Epithelial cell of proximal tubule (primary cell): ENCODE data around the gene MRPL37. TPM values are rescaled to one million over a fixed set of nuclear protein-coding genes. Genes with fewer than 3 reads are reported as not detected.
A peak's percentile ranks its signal among the peaks of the same experiment; 100 is the strongest.
"Not testable (repeated sequence)": the region's sequence is repeated elsewhere in the genome, so short reads cannot be mapped to it uniquely, and the experiment has no call there.

Experiments used
- DNase-seq: peaks from one replicate; pipeline ENCODE4 v3.0.0-alpha.2; 2011; ENCODE audit warnings: low read depth
- H3K4me3 ChIP-seq: 2 replicates; pipeline ENCODE4 v1.5.1; 2011; ENCODE audit warnings: low read depth, mild to moderate bottlenecking, low read length
- CTCF ChIP-seq: conservative IDR thresholded peaks from 2 replicates; pipeline ENCODE4 v1.5.1; 2012; ENCODE audit warnings: low read depth, mild to moderate bottlenecking, low read length
- total RNA-seq: library from RNA; depleted of rRNA; stranded (reverse); fragments of >200 nt; gene quantifications from 2 replicates; pipeline ENCODE4 v1.2.3, GENCODE V29; 2015

The MRPL37 gene
- total RNA-seq, 1 donor from 2014 or later = 115 TPM

DNA sequence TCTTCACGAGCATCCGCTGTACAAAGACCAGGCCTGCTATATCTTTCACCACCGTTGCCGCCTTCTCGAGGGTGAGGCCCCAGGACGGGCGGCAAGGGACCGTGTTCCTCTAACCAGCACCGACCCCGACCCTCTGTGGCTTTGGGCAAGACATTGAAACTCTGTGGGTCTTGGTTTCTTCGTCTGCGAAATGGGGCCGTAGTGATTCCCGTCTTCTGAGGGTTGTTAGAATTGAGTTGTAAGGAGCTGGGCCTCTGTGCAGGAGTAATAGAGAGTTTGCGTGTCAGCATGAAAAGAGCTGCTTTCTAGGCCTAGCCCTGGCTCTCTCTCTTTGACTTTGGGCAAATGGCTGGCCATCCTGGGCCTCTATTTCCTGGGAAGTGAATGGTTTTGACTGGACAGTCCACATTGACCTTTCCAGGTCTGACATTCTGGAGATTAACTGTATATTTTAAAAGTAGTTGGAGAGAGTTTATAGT lies 591 bp downstream of the MRPL37 start:
- no peak for TF ChIP-seq CTCF
- no peak for DNase-seq
- peak overlapping the region; percentile 87 for H3K4me3 ChIP-seq

GRCh38 chr1:54204199-54204598 lies 4.2 kb downstream of the MRPL37 start:
- DNase-seq = no peak
- no peak overlapping the region for H3K4me3 ChIP-seq
- no peak for TF ChIP-seq CTCF

- H3K4me3 ChIP-seq = no peak overlapping the region
- TF ChIP-seq CTCF = no peak
- DNase-seq = no peak
Measured at GRCh38 chr1:54207287-54207686, 7.3 kb downstream of the MRPL37 start.

GRCh38 chr1:54207896-54208295 lies 7.9 kb downstream of the MRPL37 start:
- not testable (repeated sequence) for DNase-seq, H3K4me3 ChIP-seq

- no peak overlapping the region for H3K4me3 ChIP-seq
- no peak for TF ChIP-seq CTCF
- DNase-seq = no peak
Measured at GRCh38 chr1:54212872-54213271, 12.9 kb downstream of the MRPL37 start.

- DNase-seq = no peak
- TF ChIP-seq CTCF = no peak
- no peak overlapping the region for H3K4me3 ChIP-seq
Measured at GRCh38 chr1:54215523-54215922, 15.6 kb downstream of the MRPL37 start.

- DNase-seq = no peak
- no peak overlapping the region for H3K4me3 ChIP-seq
- no peak for TF ChIP-seq CTCF
Measured at GRCh38 chr1:54218883-54219687, 19.1 kb downstream of the MRPL37 start.
